Measurements from ENCODE around the gene CFAP299. TPM values are rescaled to one million over a fixed set of nuclear protein-coding genes. Genes with fewer than 3 reads are reported as not detected.

The CFAP299 gene
- polyA plus RNA-seq, 6 donors from 2014 or later = not detected

DNA sequence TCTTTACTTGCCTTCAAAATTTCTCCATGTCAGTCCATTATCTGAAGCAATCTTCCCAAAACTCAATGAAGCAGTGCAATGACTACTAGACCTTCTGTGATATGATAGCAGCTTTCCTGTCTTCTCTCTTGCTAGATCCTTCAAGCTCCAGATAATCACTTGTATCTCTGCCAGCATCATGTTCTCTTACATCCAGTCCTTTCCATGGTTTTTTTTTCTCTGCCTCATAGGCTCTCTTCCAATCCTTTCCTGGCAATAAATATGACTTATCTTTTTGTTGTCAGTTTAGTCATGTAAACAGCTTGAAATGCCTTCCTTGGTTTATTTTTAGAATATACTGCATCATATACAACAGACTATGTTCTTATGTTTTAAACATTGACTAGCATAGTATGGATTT, 193.5 kb downstream of the CFAP299 start:
- peaks cover 0 to 13% (median 4%) of the 10 kb centered on the region in 3 donors for H3K27me3 Mint-ChIP-seq
- peaks cover 5 to 9% (median 6%) of the 10 kb centered on the region in 3 donors for H3K4me1 Mint-ChIP-seq
- H3K4me3 Mint-ChIP-seq = no peak overlapping the region
- ATAC-seq (ENCODE audit: low read depth in 2 of 2) (no peak), DNase-seq (no peak)
- H3K36me3 Mint-ChIP-seq = no peaks in the 10 kb centered on the region
- H3K27ac Mint-ChIP-seq = no peak overlapping the region
- H3K9me3 Mint-ChIP-seq = peaks cover 0 to 2% (median 0%) of the 10 kb centered on the region in 7 donors

DNA sequence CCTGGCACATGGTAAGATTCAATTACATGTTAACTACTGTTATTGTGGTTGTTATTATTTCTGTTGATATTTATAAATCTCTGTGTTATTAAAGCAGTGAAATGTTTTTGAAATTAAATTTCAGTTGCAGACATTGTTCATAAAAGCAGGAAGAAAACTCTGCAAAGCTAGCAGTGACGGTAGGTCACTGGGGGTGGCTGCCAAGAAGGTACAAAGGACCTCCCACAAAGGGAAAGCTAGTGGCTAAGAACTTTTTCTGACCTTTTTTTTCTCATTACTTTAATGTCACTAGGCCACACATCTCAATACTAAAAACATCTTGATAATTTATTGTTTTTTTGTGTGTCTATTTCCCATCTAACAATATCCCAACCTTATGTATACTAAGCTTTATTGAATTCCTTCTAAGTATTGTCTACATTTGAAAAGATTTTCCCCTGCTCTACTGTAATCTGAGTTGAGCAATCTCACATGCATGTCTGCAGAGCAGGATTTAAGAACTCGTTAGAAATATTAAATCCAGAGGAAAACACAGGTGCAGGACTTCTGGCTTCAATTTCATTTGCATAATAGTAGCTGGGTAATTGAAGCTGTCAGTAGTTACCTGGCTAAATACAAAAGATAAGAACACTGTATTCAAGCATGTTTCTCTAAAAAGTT, 197.3 kb downstream of the CFAP299 start:
- H3K27me3 Mint-ChIP-seq = peaks cover 0 to 12% (median 4%) of the 10 kb centered on the region in 3 donors
- H3K9me3 Mint-ChIP-seq = no peaks in the 10 kb centered on the region
- H3K27ac Mint-ChIP-seq = no peak overlapping the region
- H3K4me1 Mint-ChIP-seq = peaks cover 5 to 9% (median 6%) of the 10 kb centered on the region in 3 donors
- DNase-seq (no peak), ATAC-seq (ENCODE audit: low read depth in 2 of 2) (no peak)
- no peaks in the 10 kb centered on the region for H3K36me3 Mint-ChIP-seq
- H3K4me3 Mint-ChIP-seq = peak overlapping the region in 1 of 8 donors; percentile 17

DNA sequence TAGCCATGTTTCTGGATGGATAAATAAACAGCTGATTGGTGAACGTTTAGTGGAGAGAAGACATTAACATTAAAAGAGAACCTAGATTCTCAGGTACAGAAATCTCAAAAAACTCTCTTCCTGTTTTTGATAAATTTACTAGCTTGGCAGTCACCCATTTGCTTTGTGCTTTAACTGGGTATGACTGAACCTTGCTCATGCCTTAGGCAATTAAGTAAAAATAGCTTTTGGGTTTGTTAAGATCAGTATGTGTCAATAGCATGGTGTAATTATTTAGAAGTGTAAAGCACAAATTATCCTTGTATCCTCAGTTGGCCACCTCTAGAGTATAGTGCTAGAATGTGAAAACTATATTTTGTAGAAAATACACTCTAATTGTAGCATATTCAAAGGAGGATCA, 200.0 kb downstream of the CFAP299 start:
- no peaks in the 10 kb centered on the region for H3K27me3 Mint-ChIP-seq
- ATAC-seq (ENCODE audit: low read depth in 2 of 2) (no peak), DNase-seq (no peak)
- no peaks in the 10 kb centered on the region for H3K9me3 Mint-ChIP-seq
- H3K4me1 Mint-ChIP-seq = peaks cover 3 to 9% (median 6%) of the 10 kb centered on the region in 3 donors
- H3K36me3 Mint-ChIP-seq = no peaks in the 10 kb centered on the region
- peak overlapping the region in 1 of 6 donors; percentile 13 for H3K27ac Mint-ChIP-seq
- no peak overlapping the region for H3K4me3 Mint-ChIP-seq

DNA sequence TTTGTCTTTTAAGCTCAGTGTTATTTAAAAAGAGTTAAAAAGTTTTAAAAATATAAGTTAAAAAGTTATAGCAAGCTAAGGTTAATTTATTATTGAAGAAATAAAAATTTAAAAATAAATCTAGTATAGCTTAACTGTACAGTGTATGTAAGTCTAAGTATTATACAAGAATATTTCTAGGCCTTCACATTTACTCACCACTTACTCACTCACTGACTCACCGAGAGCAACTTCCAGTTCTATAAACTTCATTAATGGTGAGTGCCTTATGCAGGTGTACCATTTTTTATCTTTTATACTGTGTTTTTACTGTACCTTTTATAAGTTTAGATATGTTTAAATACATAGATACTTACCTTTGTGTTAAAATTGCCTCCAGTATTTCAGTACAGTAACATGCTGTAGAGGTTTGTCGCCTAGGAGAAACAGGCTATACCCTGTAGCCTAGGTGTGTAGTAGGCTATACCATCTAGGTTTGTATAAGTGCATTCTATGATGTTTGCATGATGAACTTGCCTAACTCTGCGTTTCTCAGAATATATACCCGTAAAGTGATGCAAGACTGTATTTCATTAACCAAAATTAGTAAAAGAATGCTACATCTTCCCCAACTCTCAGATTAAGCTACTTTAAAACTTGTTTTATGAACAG, 202.9 kb downstream of the CFAP299 start:
- Mint-ChIP-seq H3K4me1 (no peaks in the 10 kb centered on the region), H3K9me3 (no peaks in the 10 kb centered on the region), H3K27ac (no peak overlapping the region), H3K36me3 (no peaks in the 10 kb centered on the region), H3K4me3 (no peak overlapping the region), H3K27me3 (peaks cover 3 to 12% (median 11%) of the 10 kb centered on the region in 3 donors)
- ATAC-seq (ENCODE audit: low read depth in 2 of 2) = no peak
- DNase-seq = no peak

DNA sequence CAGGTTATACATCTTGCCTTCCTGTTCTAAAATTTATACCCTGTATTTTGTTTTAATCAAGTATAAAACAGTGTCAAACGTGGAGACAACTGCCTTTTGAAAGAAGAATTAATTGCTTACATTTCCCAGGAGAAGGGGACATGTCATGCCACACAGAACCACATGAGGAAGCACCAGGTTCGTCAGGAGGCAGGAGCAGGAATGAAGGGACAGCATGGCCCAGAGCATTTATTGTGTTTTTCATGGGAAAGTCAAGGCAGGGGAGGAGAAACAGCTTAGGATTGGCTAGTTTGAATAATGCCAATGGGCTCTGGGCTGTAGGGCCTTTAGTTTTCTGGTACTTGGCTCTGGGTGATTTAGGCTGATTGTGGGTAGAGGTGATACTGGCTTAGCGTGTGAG, 203.7 kb downstream of the CFAP299 start:
- DNase-seq (no peak), ATAC-seq (ENCODE audit: low read depth in 2 of 2) (no peak)
- H3K4me3 Mint-ChIP-seq = peak overlapping the region in 1 of 8 donors; percentile 13
- H3K27me3 Mint-ChIP-seq = peaks cover 3 to 17% (median 11%) of the 10 kb centered on the region in 3 donors
- no peaks in the 10 kb centered on the region for H3K36me3 Mint-ChIP-seq
- H3K27ac Mint-ChIP-seq = no peak overlapping the region
- H3K4me1 Mint-ChIP-seq = no peaks in the 10 kb centered on the region
- H3K9me3 Mint-ChIP-seq = no peaks in the 10 kb centered on the region

DNA sequence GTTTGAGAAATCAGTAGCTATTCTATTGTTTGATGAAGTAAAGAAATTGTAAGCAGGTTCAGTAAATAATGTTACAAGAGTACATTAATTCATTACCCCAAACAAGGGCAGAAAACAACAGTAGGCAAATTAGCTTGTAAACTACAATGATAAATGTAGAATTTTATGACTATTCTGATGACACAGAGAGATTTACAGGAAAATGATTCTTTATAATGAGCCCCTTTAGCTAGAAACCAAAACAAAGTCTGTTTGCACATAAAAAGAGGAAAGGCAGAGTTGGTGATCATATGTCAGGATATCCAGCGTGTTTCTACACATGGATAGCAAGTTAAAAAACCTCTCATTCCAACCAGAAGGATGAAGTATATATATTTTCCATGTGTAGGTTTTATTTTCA, 204.8 kb downstream of the CFAP299 start:
- peaks cover 8 to 18% (median 17%) of the 10 kb centered on the region in 3 donors for H3K27me3 Mint-ChIP-seq
- H3K9me3 Mint-ChIP-seq = no peaks in the 10 kb centered on the region
- peaks cover 0 to 4% of the 10 kb centered on the region in 2 donors for H3K36me3 Mint-ChIP-seq
- DNase-seq = no peak
- ATAC-seq (ENCODE audit: low read depth in 2 of 2) = no peak
- H3K4me1 Mint-ChIP-seq = no peaks in the 10 kb centered on the region
- H3K4me3 Mint-ChIP-seq = no peak overlapping the region
- no peak overlapping the region for H3K27ac Mint-ChIP-seq

DNA sequence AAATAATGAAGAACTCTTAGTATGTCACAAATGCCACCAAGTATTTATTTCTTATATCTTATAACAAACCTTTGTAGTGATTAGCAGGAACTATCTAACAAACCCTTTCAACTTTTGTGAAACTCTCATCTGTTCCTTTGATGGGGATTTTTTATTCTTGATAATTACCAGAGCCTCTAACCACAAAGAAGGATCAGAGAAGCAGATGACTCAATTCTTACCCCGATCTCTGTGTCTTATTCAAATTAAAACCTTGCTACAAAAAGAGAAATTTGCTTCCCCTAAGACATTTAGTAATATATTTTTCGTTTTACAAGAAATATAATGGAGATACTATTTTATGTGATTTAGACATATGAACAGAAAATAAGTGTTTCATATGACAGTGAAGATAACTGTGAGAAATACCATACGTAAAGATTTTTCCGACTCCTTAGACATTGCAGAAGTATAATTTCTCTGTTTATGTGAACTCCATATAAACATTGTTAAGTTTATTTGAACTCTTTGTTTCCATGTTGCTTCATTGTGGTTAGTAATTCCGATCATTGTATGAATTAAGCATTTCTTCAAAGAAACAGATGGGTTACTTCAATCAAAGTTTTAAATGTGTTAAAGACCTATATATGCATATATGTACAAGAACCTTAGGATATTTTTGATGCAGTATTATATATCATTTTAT, 205.4 kb downstream of the CFAP299 start:
- DNase-seq (no peak), ATAC-seq (ENCODE audit: low read depth in 2 of 2) (no peak)
- peak overlapping the region in 1 of 6 donors; percentile 9 for H3K27ac Mint-ChIP-seq
- H3K4me3 Mint-ChIP-seq = no peak overlapping the region
- H3K9me3 Mint-ChIP-seq = no peaks in the 10 kb centered on the region
- H3K36me3 Mint-ChIP-seq = peaks cover 0 to 4% of the 10 kb centered on the region in 2 donors
- H3K27me3 Mint-ChIP-seq = peaks cover 12 to 18% (median 18%) of the 10 kb centered on the region in 3 donors
- H3K4me1 Mint-ChIP-seq = no peaks in the 10 kb centered on the region

DNA sequence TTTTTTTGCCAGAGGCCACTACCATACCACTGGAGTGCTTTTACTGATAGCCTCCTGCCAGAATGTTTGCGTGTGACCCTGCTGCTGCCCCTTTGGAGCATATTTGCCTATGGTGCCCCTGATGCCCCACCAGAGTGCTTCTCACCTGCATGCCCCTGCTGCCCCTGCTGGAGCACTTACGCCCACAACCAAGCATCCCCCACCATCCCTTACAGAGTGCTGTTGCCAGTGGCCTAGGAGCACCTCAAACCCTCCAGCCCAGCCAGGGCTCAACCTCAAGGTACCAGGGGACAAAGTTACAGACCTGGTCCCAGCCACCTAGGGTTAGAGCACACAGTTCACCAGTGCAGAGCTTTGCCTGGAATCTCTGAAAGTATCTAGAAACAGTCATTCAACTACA, 207.2 kb downstream of the CFAP299 start:
- Mint-ChIP-seq H3K27me3 (peaks cover 15 to 26% (median 26%) of the 10 kb centered on the region in 3 donors), H3K27ac (no peak overlapping the region), H3K4me3 (no peak overlapping the region), H3K9me3 (peaks cover 0 to 2% (median 0%) of the 10 kb centered on the region in 7 donors), H3K4me1 (no peaks in the 10 kb centered on the region), H3K36me3 (peaks cover 0 to 4% of the 10 kb centered on the region in 2 donors)
- ATAC-seq (ENCODE audit: low read depth in 2 of 2) (no peak), DNase-seq (no peak)

DNA sequence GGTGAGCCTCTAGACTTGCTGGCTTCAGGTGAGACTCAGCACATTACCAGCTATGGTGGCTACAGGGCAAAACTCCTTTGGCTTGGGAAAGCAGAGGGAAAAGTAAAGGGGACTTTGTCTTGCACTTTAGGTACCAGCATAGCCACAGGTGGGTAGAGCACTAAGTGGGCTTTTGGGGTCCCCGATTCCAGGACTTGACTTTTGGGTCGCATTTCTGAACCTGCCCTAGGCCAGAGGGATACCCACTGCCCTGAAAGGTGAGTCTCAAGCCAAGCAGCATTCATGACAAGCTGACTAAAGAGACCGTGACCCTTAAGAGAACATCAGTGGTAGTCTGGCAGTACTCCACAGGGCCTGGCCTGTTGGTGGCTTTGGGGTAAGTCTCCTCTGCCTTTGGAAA, 224.8 kb downstream of the CFAP299 start:
- peaks cover 0 to 17% of the 10 kb centered on the region in 2 donors for H3K36me3 Mint-ChIP-seq
- DNase-seq = no peak
- H3K9me3 Mint-ChIP-seq = peaks cover 3 to 21% (median 12%) of the 10 kb centered on the region in 7 donors
- peaks cover 9 to 24% (median 10%) of the 10 kb centered on the region in 3 donors for H3K27me3 Mint-ChIP-seq
- no peak for ATAC-seq (ENCODE audit: low read depth in 2 of 2)
- H3K27ac Mint-ChIP-seq = no peak overlapping the region
- H3K4me1 Mint-ChIP-seq = peaks cover 0 to 6% (median 6%) of the 10 kb centered on the region in 3 donors
- H3K4me3 Mint-ChIP-seq = no peak overlapping the region

DNA sequence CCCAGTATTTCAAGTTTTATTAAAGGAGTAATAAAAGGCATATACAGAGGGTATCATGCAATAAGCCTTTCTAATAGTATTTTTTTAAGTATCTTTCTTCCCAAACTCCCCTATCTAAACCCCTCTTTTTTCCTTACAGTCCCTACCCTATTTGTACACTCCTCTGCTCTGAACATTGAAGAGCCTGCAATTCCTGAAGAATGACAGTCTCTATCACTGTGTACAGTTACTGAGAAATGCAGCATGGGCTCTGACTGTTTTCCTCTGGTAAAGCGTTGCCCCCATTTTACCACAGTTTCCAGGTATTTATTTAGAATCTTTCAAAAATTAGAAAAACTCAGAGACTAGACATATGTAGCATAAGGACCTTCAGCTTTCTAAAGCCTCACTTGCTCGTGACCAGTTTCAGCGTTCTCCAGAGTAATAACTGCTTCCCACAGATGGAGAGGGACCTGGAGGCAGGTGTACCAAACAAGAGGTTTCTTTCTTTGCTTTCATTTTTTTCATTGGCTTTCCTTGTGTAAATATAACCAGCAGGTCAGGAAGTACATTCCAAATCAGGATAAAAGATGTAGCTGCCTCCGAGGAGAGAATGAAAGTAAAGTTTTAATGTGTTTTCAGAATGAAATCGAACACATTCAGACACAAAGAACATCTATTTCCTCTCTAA, 230.8 kb downstream of the CFAP299 start:
- DNase-seq (no peak), ATAC-seq (ENCODE audit: low read depth in 2 of 2) (no peak)
- Mint-ChIP-seq H3K4me3 (no peak overlapping the region), H3K4me1 (peaks cover 0 to 3% (median 0%) of the 10 kb centered on the region in 3 donors), H3K27ac (peak overlapping the region in 1 of 6 donors; percentile 1), H3K9me3 (peaks cover 0 to 15% (median 12%) of the 10 kb centered on the region in 7 donors), H3K36me3 (peaks cover 0 to 11% of the 10 kb centered on the region in 2 donors), H3K27me3 (peaks cover 5 to 18% (median 9%) of the 10 kb centered on the region in 3 donors)

DNA sequence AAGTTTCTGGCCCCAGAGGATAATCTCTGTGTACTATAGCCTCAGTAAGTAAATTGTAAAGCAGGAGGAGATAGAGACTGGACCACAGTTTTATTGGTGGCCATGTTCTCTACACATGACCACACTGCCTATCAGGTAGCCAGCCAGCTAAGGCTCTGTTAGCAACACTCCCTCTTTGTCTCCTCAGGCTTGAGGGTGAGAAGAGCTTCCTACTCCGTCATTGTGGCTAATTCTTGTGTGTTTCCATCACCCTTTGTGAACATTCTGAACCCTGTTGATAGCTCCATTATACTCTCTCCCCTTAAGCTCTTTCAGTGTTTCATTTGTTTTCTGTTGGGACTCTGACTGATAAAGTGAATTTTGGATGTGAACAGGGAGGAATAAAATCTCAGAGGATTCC, 233.4 kb downstream of the CFAP299 start:
- H3K4me1 Mint-ChIP-seq = peaks cover 0 to 3% (median 0%) of the 10 kb centered on the region in 3 donors
- no peak for DNase-seq
- H3K27ac Mint-ChIP-seq = no peak overlapping the region
- no peaks in the 10 kb centered on the region for H3K27me3 Mint-ChIP-seq
- no peak for ATAC-seq (ENCODE audit: low read depth in 2 of 2)
- H3K9me3 Mint-ChIP-seq = peaks cover 0 to 5% (median 0%) of the 10 kb centered on the region in 7 donors
- no peak overlapping the region for H3K4me3 Mint-ChIP-seq
- no peaks in the 10 kb centered on the region for H3K36me3 Mint-ChIP-seq

DNA sequence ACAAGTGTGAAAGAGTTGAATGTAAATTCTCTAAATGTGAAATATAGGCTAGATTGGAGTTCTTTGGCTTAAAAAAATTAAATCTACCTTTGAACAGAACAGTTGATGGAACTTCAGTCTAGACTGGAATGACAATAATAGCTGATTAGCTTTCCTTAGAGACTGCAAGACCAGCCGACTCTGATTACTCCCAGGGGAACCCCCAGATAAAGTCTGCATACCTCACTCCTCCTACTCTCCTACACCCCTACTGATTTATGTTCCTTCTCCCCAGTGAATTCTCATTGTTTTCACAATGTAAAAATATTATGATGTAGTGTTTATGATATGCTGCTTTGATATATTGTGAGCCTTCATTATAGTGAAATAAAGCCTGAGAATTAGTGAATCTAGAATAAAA, 241.3 kb downstream of the CFAP299 start:
- Mint-ChIP-seq H3K9me3 (peaks cover 0 to 6% (median 2%) of the 10 kb centered on the region in 7 donors), H3K27ac (no peak overlapping the region), H3K4me3 (no peak overlapping the region), H3K27me3 (no peaks in the 10 kb centered on the region), H3K4me1 (peaks cover 0 to 9% (median 0%) of the 10 kb centered on the region in 3 donors), H3K36me3 (no peaks in the 10 kb centered on the region)
- ATAC-seq (ENCODE audit: low read depth in 2 of 2) = no peak
- DNase-seq = no peak

DNA sequence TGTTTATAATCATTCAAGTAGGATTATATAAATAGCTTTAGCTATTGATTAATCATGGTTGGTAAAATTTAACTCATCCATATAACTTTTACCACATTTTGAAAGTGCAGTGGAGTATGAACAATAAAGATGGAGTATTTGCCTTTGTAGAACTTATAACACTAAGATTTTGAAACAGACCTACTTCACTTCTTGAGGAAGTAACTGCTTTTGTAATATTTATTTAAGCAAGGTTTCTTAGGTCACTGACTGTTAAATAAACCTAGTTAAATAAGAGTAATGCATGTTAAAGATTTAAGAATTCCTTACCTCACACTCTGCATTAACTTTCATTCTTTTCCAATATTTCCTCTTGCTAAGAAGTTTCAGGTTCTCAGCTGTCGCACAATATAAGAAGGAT, 242.5 kb downstream of the CFAP299 start:
- H3K36me3 Mint-ChIP-seq = no peaks in the 10 kb centered on the region
- DNase-seq = no peak
- H3K9me3 Mint-ChIP-seq = peaks cover 0 to 6% (median 2%) of the 10 kb centered on the region in 7 donors
- no peak for ATAC-seq (ENCODE audit: low read depth in 2 of 2)
- H3K27me3 Mint-ChIP-seq = no peaks in the 10 kb centered on the region
- no peak overlapping the region for H3K27ac Mint-ChIP-seq
- no peak overlapping the region for H3K4me3 Mint-ChIP-seq
- H3K4me1 Mint-ChIP-seq = peaks cover 0 to 9% (median 0%) of the 10 kb centered on the region in 3 donors

Measured in naive B cell (primary cell).